ENCODE measurements around the gene SPRTN.

GRCh38 chr1:231354330-231355020 is 16.4 kb downstream of the SPRTN start:
- TF ChIP-seq CTCF (IDR thresholded peaks at IDR 0.05 in 8 of 11, conservative IDR thresholded peaks at IDR 0.05 in 3 of 11): no peak
- TF ChIP-seq POLR2A (IDR thresholded peaks at IDR 0.05): no peak
- TF ChIP-seq POLR2AphosphoS5 (IDR thresholded peaks at IDR 0.05): no peak
